Endometrial microvascular endothelial cells (primary cell): ENCODE data around the gene GPX5. TPM values are rescaled to one million over a fixed set of nuclear protein-coding genes. Genes with fewer than 3 reads are reported as not detected.

Experiments
- total RNA-seq: library from RNA; depleted of rRNA; stranded (reverse); fragments of >200 nt; gene quantifications from one replicate; pipeline ENCODE4 v1.2.3, GENCODE V29; 2015; ENCODE audit errors: inconsistent ontology term

Gene GPX5
- total RNA-seq, 1 donor from 2014 or later: not detected

Other genes with a start within 250 kb of the GPX5 start
- 11.9 TPM for gene PGBD1, start 244.3 kb upstream of the GPX5 start, total RNA-seq
- gene ZSCAN31, start 189.7 kb upstream of the GPX5 start, total RNA-seq: 16.5 TPM
- gene ZKSCAN3, start 175.9 kb upstream of the GPX5 start, total RNA-seq: 2.9 TPM
- 2.1 TPM for gene ZSCAN12, start 126.1 kb upstream of the GPX5 start, total RNA-seq
- gene ZSCAN23, start 82.4 kb upstream of the GPX5 start, total RNA-seq: 0.28 TPM
- gene GPX6, start 10.1 kb upstream of the GPX5 start, total RNA-seq: not detected